GM12874 (cell line): ENCODE results near the gene HCRT.

Experiments
- CTCF ChIP-seq: IDR thresholded peaks from 2 replicates; pipeline ENCODE4 v1.5.1; 2011; ENCODE audit warnings: low read depth, mild to moderate bottlenecking, control low read depth, low read length, moderate library complexity; ENCODE audit not compliant: insufficient read depth

HCRT gene

GRCh38 chr17:42184713-42185620 lies at the start of gene HCRT:
TSS of gene HCRT (minus strand) at chr17:42185452. CDS start at chr17:42185365, 87 bp downstream.
- TF ChIP-seq CTCF: no peak

- no peak for TF ChIP-seq CTCF
Observed at GRCh38 chr17:42233994-42234393, 48.7 kb upstream of the HCRT start.

GRCh38 chr17:42233156-42233555 lies 47.9 kb upstream of the HCRT start:
- no peak for TF ChIP-seq CTCF

- no peak for TF ChIP-seq CTCF
Observed at GRCh38 chr17:42230225-42230624, 45.0 kb upstream of the HCRT start.

- TF ChIP-seq CTCF: no peak
Observed at GRCh38 chr17:42227849-42228700, 42.8 kb upstream of the HCRT start.

- TF ChIP-seq CTCF: no peak
Observed at GRCh38 chr17:42225646-42226045, 40.4 kb upstream of the HCRT start.

- no peak for TF ChIP-seq CTCF
Observed at GRCh38 chr17:42224651-42225050, 39.4 kb upstream of the HCRT start.
